ENCODE data around the gene GRHPR.

GRCh38 chr9:37476930-37477329 lies 54.4 kb downstream of the GRHPR start:
- TF ChIP-seq, protein P1, sequence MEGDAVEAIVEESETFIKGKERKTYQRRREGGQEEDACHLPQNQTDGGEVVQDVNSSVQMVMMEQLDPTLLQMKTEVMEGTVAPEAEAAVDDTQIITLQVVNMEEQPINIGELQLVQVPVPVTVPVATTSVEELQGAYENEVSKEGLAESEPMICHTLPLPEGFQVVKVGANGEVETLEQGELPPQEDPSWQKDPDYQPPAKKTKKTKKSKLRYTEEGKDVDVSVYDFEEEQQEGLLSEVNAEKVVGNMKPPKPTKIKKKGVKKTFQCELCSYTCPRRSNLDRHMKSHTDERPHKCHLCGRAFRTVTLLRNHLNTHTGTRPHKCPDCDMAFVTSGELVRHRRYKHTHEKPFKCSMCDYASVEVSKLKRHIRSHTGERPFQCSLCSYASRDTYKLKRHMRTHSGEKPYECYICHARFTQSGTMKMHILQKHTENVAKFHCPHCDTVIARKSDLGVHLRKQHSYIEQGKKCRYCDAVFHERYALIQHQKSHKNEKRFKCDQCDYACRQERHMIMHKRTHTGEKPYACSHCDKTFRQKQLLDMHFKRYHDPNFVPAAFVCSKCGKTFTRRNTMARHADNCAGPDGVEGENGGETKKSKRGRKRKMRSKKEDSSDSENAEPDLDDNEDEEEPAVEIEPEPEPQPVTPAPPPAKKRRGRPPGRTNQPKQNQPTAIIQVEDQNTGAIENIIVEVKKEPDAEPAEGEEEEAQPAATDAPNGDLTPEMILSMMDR (IDR thresholded peaks at IDR 0.05), result no peak
- TF ChIP-seq POLR2A (IDR thresholded peaks at IDR 0.05), result no peak

Measured in esophagus squamous epithelium (tissue), 4 donors.